Kidney epithelial cell (primary cell): ENCODE results near the gene MED31. TPM values are rescaled to one million over a fixed set of nuclear protein-coding genes. Genes with fewer than 3 reads are reported as not detected.
"Not testable (repeated sequence)": the region's sequence is repeated elsewhere in the genome, so short reads cannot be mapped to it uniquely, and the experiment has no call there.

ENCODE experiments used
- DNase-seq: peaks from one replicate; pipeline ENCODE4 v3.0.0-alpha.2; 2010; ENCODE audit warnings: low read depth
- H3K27me3 ChIP-seq: 2 replicates; pipeline ENCODE4 v1.6.0; 2011; ENCODE audit warnings: low read length; ENCODE audit not compliant: control insufficient read depth, insufficient read depth
- H3K36me3 ChIP-seq: 2 replicates; pipeline ENCODE4 v1.5.1; 2011; ENCODE audit warnings: low read length; ENCODE audit not compliant: control insufficient read depth, insufficient read depth
- H3K4me3 ChIP-seq: 2 replicates; pipeline ENCODE4 v1.5.1; 2011; ENCODE audit warnings: low read depth, mild to moderate bottlenecking, control low read depth, low read length
- CTCF ChIP-seq: IDR thresholded peaks from 2 replicates; pipeline ENCODE4 v1.5.1; 2011; ENCODE audit warnings: mild to moderate bottlenecking, moderate library complexity, low read length, control low read depth, inconsistent platforms; ENCODE audit not compliant: insufficient read depth, poor library complexity, severe bottlenecking
- total RNA-seq: library from RNA; depleted of rRNA; stranded (reverse); fragments of >200 nt; gene quantifications from 2 replicates; pipeline ENCODE4 v1.2.3, GENCODE V29; 2015

MED31 gene
- total RNA-seq, 1 donor from 2014 or later: 13.5 TPM

DNA sequence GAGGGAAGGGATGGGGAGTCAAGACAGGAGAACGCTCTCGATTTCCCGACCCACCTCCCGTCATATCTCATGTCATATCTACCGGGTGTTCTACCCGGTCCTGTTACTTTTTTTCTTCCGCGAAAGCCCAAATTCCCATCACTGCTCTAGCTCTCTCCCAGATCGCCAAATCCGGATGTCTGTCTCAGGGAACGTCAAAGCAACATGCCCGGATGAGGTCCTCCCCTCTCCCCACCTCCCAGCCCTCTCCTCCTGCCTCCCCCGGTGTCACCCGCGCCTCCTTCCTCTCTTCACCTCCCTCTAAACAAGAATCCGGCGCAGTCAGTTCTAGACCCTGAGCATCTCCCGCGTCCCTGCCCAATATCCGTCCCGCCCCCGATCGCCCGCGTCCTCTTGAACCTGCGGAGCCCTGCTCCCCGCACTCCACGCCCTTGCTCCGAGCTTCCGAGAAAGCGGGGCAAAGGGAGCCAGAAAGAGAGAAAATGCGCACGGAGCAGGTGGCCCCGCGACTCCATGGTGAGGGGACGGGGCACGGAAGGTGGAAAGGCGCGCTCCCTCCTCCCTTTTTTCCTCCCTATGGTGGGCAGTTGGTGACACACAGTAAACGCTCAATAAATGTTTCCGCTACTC, 4.4 kb upstream of the MED31 start:
- H3K36me3 ChIP-seq, DNase-seq, H3K4me3 ChIP-seq: not testable (repeated sequence)
- peaks cover 29% of the 10 kb centered on the region for H3K27me3 ChIP-seq

DNA sequence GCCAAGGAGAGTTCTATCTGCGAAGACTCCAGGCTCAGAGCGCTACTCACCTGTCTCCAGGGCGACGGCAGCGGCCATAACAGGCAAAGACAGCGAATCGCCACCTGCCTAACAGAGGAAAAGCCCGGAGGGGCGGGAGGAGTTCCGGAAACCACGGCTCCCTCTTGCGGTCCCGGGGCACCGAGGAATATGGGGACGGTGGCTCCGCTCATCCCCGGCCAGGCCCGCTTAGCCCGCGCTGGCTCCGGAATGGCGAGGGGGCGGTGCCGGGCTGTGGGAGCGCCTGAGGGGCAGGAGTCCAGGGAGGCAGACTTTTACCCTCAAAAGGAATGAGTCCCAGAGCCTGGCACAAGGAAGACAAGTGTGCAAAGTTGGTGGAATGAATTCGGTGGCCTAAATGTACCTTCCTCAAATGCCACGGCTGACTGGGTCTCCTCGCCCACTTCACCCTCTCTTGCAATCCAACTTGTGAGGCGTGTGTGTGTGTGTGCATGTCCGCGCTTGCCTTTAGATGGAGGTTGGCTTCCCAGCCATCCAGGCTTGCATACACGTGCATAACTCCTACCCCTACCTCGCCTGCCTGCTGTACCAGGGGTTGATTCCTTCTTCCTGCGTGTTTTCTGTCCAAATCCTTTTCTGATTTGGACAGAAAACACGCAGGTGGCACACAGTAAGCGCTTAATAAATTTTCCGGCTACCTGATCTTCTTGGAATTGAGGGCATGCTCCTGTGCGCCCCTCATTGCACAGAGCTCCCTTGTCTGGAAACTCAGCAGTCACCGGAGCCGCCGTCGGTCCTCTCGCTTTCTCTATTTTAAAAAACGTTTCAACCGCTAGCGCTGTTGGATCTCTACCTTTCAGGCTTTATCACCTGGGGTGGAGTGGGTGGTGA, 3.7 kb upstream of the MED31 start:
- peak overlapping the region; percentile 19 for H3K4me3 ChIP-seq
- no peak for DNase-seq
- peaks cover 29% of the 10 kb centered on the region for H3K27me3 ChIP-seq
- H3K36me3 ChIP-seq: no peaks in the 10 kb centered on the region
- TF ChIP-seq CTCF: peak; percentile 24

- no peak for DNase-seq
- H3K36me3 ChIP-seq: no peaks in the 10 kb centered on the region
- peak overlapping the region; percentile 97 for H3K4me3 ChIP-seq
- TF ChIP-seq CTCF: no peak
- peaks cover 18% of the 10 kb centered on the region for H3K27me3 ChIP-seq
These were observed 581 bp upstream of the MED31 start for GRCh38 chr17:6651919-6652452.

DNA sequence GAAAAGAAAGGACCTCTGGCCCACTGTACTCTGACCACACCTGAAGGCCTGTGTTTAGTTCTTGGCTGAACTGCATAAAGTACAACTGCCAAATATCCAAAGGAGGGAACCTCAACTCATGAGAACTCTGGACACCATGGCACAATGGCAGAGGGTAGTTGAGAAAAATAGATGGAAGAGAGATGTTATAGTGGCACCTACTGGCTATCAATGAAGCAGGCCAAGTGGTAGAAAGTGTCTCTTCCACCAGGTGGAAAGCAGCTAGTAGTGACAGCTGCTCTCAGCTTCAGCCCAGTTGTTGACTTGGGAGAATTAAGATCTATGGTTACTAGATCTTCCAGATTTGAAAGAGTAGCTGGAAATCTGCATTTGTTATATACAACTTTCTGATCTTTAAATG, 3.2 kb downstream of the MED31 start:
- peak; percentile 39 for TF ChIP-seq CTCF
- no peaks in the 10 kb centered on the region for H3K36me3 ChIP-seq
- no peaks in the 10 kb centered on the region for H3K27me3 ChIP-seq
- H3K4me3 ChIP-seq: no peak overlapping the region
- DNase-seq: no peak

DNA sequence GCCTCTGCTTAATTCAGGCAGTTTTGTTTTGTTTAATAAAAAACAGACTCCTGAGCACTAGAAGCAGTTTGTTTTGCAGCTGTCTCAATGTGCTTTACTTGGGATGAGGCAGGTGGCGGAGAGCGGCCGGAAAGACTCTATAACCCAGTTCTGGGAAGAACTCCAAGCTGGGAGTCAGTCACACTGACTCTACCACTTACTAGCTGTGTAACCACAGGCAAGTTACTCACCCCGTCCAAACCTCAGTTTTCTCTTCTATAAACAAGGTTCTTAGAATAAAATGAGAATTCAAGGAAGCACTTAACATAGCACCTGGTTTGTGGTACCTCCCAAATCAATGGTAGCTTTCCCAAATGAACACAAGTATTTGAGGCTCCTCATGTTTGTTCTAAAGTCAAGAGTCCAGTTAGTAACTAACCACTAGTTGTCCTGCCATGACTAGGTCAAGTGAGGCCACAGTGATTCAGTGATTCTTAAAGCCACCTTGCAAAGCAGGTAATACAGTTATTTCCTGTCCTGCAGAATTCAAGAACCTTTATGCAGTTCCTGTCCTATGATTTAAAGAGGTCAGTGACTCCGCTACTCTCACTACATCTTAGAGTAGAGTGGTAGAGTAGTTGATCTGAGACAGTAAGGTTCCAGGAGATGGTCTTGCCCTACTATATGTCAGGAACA, 7.8 kb downstream of the MED31 start:
- no peak for DNase-seq
- no peak for TF ChIP-seq CTCF
- no peaks in the 10 kb centered on the region for H3K36me3 ChIP-seq
- H3K4me3 ChIP-seq: no peak overlapping the region
- no peaks in the 10 kb centered on the region for H3K27me3 ChIP-seq

DNA sequence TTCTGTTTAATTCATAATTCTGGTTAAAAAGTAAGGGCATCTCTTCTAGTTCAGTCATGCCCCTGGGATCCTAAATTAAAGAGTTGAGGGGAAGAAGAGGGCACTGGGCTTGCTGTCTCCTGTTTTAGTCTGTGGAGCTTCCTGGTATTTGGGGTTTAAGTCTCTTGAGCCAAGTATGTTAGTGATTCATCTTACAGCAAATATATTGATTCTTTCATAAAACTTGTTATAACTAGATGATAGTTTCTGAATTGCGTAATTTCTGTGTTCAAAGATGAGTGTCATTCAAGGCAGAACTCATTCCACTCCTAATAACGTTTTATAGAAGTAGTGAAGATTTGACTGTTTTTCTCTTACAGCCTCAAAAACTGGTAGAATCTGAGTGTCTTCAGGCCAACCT, 8.8 kb downstream of the MED31 start:
- Histone ChIP-seq H3K4me3 (no peak overlapping the region), H3K36me3 (no peaks in the 10 kb centered on the region), H3K27me3 (no peaks in the 10 kb centered on the region)
- DNase-seq: no peak
- TF ChIP-seq CTCF: no peak
